Right cardiac atrium (tissue), 5 donors: ENCODE results near the gene GDF10. TPM values are rescaled to one million over a fixed set of nuclear protein-coding genes. Genes with fewer than 3 reads are reported as not detected.

Experiments used
- ATAC-seq, 2 donors: fragments of 200-7000 bp; cut with Tn5 transposase; one replicate each; pipeline versions ENCODE4 v1.8.0 to v1.9.1; 2020; ENCODE audit warnings: moderate library complexity in 2 of 2, mild to moderate bottlenecking in 1 of 2
- DNase-seq, 3 donors: peaks; one replicate each; pipeline ENCODE4 v3.0.0-alpha.2; 2020
- H3K27ac ChIP-seq: one replicate; pipeline ENCODE4 v1.5.1; 2013; ENCODE audit warnings: mild to moderate bottlenecking, low read length, control low read depth, moderate library complexity
- H3K27me3 ChIP-seq: one replicate; pipeline ENCODE4 v1.6.1; 2013; ENCODE audit not compliant: control insufficient read depth, insufficient read depth
- H3K4me1 ChIP-seq: one replicate; pipeline ENCODE4 v1.6.1; 2013; ENCODE audit warnings: low read length; ENCODE audit not compliant: control insufficient read depth, insufficient read depth
- H3K4me3 ChIP-seq: one replicate; pipeline ENCODE4 v1.5.1; 2013; ENCODE audit warnings: low read length, control low read depth
- H3K9me3 ChIP-seq: one replicate; pipeline ENCODE4 v1.6.1; 2013; ENCODE audit warnings: low read length; ENCODE audit not compliant: control insufficient read depth
- WGBS: extraction: QIAGEN DNeasy Blood & Tissue Kit; methylation state at CpG from one replicate; pipeline ENCODE4 v1.1.7; 2013; 5-methylcytosine and 5-hydroxymethylcytosine counted together
- intact Hi-C, 4 donors: fragments of 100-400 bp; cut with DNase I; formaldehyde crosslinking; loops; one replicate each; pipeline versions ENCODE4 v1.11.0 to v1.14.0; 2022 to 2023
- long read RNA-seq, 4 donors: library from polyadenylated mRNA; unstranded; transcript quantifications; one replicate each; pipeline ENCODE4 v2.0.0, GENCODE V29; 2020 to 2021
- polyA plus RNA-seq: library from polyadenylated mRNA; stranded (reverse); fragments of 200-250 nt; gene quantifications from one replicate; pipeline ENCODE4 v1.2.3, GENCODE V29; 2013
- total RNA-seq, 4 donors: library from RNA; stranded (reverse); fragmentation: NEBNext Ultra II Directional; extraction: Animal tissue kit (Norgen Biotek cat#: 25700); gene quantifications; one replicate each; pipeline ENCODE4 v1.2.1, GENCODE V29; 2021
- donor health status: healthy with polysubstance abuse.
- donor health status: DM: no; HTN: yes; CAD: no.
- donor health status: DM: no; HTN: no; CAD: no.
- donor health status: DM: no; HTN: yes; CAD: no; lungs with severe emphysema.
- donor health status: DM: yes; HTN: yes; CAD: no.

Gene GDF10, protein sequence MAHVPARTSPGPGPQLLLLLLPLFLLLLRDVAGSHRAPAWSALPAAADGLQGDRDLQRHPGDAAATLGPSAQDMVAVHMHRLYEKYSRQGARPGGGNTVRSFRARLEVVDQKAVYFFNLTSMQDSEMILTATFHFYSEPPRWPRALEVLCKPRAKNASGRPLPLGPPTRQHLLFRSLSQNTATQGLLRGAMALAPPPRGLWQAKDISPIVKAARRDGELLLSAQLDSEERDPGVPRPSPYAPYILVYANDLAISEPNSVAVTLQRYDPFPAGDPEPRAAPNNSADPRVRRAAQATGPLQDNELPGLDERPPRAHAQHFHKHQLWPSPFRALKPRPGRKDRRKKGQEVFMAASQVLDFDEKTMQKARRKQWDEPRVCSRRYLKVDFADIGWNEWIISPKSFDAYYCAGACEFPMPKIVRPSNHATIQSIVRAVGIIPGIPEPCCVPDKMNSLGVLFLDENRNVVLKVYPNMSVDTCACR
- total RNA-seq (1 to 10 TPM; 1.8 to 4.3 (median 2.7) TPM), polyA plus RNA-seq (2.2 TPM)
- long read RNA-seq, donor 1, transcript GDF10-201 (3 exons, 2,458 nt): major isoform, 6 of 9 reads
- long read RNA-seq, donor 1, partial matches to known transcripts: 3 of 9 reads
- long read RNA-seq, donor 1, other reads (novel, unspliced or antisense): 0 of 9 reads
- long read RNA-seq, donor 2, transcript GDF10-201 (3 exons, 2,458 nt): major isoform, 5 of 7 reads
- long read RNA-seq, donor 2, partial matches to known transcripts: 1 of 7 reads
- long read RNA-seq, donor 2, other reads (novel, unspliced or antisense): 1 of 7 reads
- long read RNA-seq, donor 3, transcript GDF10-201 (3 exons, 2,458 nt): major isoform, 10 of 12 reads
- long read RNA-seq, donor 3, partial matches to known transcripts: 2 of 12 reads
- long read RNA-seq, donor 3, other reads (novel, unspliced or antisense): 0 of 12 reads
- long read RNA-seq, donor 4, transcript GDF10-201 (3 exons, 2,458 nt): major isoform, 9 of 9 reads
- long read RNA-seq, donor 4, partial matches to known transcripts: 0 of 9 reads
- long read RNA-seq, donor 4, other reads (novel, unspliced or antisense): 0 of 9 reads

- intact Hi-C loops: no loop called here
These were observed at the start of gene GDF10 for GRCh38 chr10:47299611-47300428. TSS of gene GDF10 (plus strand) at chr10:47300197. CDS start at chr10:47300652, 455 bp downstream.

DNA sequence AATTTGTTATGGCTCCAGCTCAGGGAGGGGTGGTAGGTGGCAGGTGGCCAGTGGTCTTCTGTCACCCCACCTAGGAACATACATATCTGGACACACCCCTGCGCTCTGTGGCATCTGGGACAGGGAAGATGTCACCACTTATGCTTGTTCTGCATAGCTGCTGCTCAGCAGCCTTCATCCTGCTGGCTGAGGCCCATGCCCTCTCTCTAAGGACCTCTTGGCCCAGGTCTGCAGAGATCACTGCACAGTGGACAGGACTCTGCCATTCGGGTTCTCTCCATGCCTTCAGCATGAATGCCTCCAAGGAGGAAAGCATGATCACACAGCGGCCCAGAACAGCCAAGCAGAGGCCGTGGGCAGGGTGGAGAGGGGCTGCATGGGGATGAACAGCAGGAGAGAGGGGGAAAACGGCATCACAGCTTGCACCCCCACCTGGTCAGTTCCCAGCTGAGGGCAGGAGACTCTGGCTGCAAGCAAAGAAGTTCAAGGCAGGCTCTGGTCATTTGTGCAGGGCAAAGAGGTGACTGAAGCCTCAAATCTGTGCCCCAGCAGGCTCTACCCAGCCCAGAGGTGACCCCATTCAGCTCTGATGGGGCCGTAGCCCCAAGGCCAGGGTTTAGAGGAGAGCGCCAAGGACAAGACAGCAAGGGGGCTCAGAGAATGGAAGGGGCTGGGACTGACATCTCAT is 47.8 kb upstream of the GDF10 start:
- no peak for ATAC-seq
- peaks cover 5% of the 10 kb centered on the region for H3K4me1 ChIP-seq
- H3K27me3 ChIP-seq: no peaks in the 10 kb centered on the region
- H3K27ac ChIP-seq: no peak overlapping the region
- intact Hi-C loops: no loop called here
- H3K9me3 ChIP-seq: no peaks in the 10 kb centered on the region
- WGBS: 71% methylated on average over 7 of the region's 7 CpGs
- no peak for DNase-seq
- H3K4me3 ChIP-seq: no peak overlapping the region

More at GRCh38 chr10:47299611-47300428, at the start of gene GDF10:
- H3K9me3 ChIP-seq: no peaks in the 10 kb centered on the region
- ATAC-seq (peak; percentile 10 to 27), DNase-seq (peak in 1 of 3 donors; percentile 52)
- no peaks in the 10 kb centered on the region for H3K27me3 ChIP-seq
- H3K27ac ChIP-seq: no peak within 1 kb of the TSS
- H3K4me1 ChIP-seq: no peaks in the 10 kb centered on the region
- WGBS: 4% methylated on average over 64 of the region's 64 CpGs
- H3K4me3 ChIP-seq: peak within 1 kb of the TSS; percentile 40

GRCh38 chr10:47253030-47253637 is 46.9 kb upstream of the GDF10 start:
- WGBS: 70% methylated on average over 10 of the region's 10 CpGs
- intact Hi-C loops: no loop called here
- DNase-seq (no peak), ATAC-seq (no peak)
- H3K9me3 ChIP-seq: no peaks in the 10 kb centered on the region
- peak overlapping the region; percentile 43 for H3K27ac ChIP-seq
- no peak overlapping the region for H3K4me3 ChIP-seq
- H3K4me1 ChIP-seq: peaks cover 5% of the 10 kb centered on the region
- no peaks in the 10 kb centered on the region for H3K27me3 ChIP-seq

DNA sequence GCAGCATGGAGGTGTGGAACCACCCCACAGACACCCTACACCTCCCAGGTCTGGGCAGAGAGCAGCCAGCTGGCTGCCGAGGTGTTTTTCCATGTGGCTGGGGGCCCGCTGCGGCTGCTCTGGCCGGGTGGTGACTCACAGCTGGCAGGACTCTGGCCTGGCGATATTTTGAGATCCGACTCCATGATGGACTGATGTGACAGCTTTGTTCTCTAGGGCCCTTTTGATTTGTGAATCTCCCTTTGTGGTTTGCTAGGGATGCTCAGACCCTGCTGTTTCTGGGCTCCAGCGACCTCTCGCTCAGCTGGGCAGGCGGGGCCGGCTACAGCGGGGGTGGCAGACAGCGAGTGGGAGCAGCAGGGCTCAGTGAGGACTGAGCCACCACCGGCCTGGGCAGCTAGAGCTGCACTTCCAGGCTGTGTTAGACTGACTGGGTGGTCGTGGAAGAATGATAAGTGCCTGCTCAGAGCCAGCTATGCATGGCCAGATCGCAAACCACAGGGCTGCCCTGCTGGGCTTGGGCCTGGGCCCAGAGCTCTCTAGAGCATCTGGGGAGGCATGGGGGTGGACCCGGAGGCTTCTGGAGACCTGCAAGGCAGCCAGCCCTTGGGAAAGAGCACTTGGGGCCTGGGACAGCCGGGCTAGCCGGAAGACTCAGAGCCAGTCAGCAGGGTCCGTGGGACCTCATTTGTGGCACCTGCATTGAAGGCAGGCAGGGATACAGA is 46.2 kb upstream of the GDF10 start:
- H3K4me1 ChIP-seq: peaks cover 5% of the 10 kb centered on the region
- peak; percentile 64 to 86 (median 84) for DNase-seq
- peak overlapping the region; percentile 43 for H3K27ac ChIP-seq
- no peaks in the 10 kb centered on the region for H3K27me3 ChIP-seq
- intact Hi-C loops: no loop called here
- peak; percentile 90 to 91 for ATAC-seq
- no peaks in the 10 kb centered on the region for H3K9me3 ChIP-seq
- 55% methylated on average over 19 of the region's 19 CpGs for WGBS
- H3K4me3 ChIP-seq: no peak overlapping the region

DNA sequence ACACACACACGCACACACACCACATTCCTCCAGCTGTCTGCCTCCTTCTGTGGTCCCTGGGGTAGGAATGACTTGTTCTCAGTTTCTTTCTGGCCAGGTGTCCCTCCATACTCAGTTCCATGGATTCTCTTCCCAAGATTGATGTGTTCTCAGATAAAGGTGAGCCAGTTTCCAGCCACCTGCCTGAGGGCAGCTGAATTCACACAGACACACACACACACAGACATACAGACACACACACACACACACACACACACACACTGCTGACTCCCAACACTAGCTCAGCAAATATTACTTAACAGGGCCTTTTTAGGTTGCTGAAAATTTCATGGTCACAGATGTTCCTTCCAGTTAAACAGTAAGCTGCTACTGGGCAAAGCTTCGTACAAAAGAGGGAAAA is 45.4 kb upstream of the GDF10 start:
- H3K27me3 ChIP-seq: no peaks in the 10 kb centered on the region
- WGBS: 95% methylated on average over 2 of the region's 2 CpGs
- H3K9me3 ChIP-seq: no peaks in the 10 kb centered on the region
- H3K4me3 ChIP-seq: no peak overlapping the region
- ATAC-seq (no peak), DNase-seq (no peak)
- intact Hi-C loops: no loop called here
- no peak overlapping the region for H3K27ac ChIP-seq
- peaks cover 5% of the 10 kb centered on the region for H3K4me1 ChIP-seq

- intact Hi-C loops: no loop called here
- Histone ChIP-seq H3K4me3 (no peak overlapping the region), H3K27ac (no peak overlapping the region), H3K4me1 (peaks cover 5% of the 10 kb centered on the region), H3K9me3 (no peaks in the 10 kb centered on the region), H3K27me3 (no peaks in the 10 kb centered on the region)
- 53% methylated on average over 10 of the region's 10 CpGs for WGBS
- DNase-seq: no peak
- peak in 1 of 2 donors; percentile 24 for ATAC-seq
These were observed 44.8 kb upstream of the GDF10 start for GRCh38 chr10:47255033-47255813.

DNA sequence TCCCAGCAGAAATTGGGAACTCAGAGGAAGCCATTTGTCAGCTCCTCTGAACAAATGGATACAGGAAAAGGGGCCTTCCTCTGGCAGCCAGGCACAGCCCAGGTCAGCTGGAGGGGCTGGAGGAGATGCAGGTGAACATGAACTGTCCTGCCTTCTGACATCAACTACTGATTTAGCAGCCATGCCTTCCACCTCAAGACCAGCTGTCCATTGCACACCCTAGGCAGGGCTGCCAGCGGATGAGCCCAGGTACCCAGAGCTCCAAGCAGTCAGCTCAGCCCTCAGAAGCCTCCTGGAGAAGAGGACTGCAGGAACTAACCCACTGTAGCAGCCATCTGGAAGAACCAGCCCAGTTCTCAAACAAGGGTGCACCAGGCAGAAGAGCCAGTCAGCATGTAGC is 44.1 kb upstream of the GDF10 start:
- DNase-seq (no peak), ATAC-seq (no peak)
- Histone ChIP-seq H3K4me3 (no peak overlapping the region), H3K27ac (no peak overlapping the region), H3K27me3 (no peaks in the 10 kb centered on the region), H3K4me1 (peaks cover 5% of the 10 kb centered on the region), H3K9me3 (no peaks in the 10 kb centered on the region)
- intact Hi-C loops: no loop called here
- WGBS: 100% methylated on average over 1 of the region's 1 CpG

DNA sequence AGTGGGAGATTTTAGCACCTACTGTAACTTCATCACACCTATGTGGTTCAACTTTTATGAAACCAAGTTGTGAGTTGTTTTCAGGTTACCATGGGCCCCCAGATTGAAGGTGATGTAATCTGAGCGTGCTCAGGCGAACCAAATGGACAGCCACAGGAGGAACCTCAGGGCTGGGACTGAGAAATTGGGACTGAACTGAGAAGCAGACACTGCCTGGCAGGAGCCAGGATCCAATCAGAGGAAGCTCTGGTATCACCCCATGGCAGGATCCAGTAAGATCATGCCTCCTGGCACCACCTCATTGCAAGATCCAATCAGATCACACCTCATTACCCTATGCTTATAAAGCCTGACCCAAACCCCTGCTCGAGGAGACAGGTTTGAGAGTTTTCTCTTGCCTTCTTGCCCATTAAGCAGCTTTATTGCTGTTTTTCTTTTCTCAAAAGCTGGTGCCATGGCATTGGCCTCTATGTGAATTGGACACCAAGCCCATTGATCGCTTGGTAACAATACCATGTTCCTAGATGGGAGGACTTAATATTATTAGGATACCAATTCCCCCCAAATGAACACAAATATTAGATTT is 43.2 kb upstream of the GDF10 start:
- no peak overlapping the region for H3K4me3 ChIP-seq
- no peaks in the 10 kb centered on the region for H3K9me3 ChIP-seq
- peaks cover 5% of the 10 kb centered on the region for H3K4me1 ChIP-seq
- no peaks in the 10 kb centered on the region for H3K27me3 ChIP-seq
- intact Hi-C loops: no loop called here
- ATAC-seq (no peak), DNase-seq (no peak)
- H3K27ac ChIP-seq: no peak overlapping the region
- 69% methylated on average over 4 of the region's 4 CpGs for WGBS
